ENCODE measurements around the gene BCO1.

GRCh38 chr16:81189100-81189664 is 49.3 kb upstream of the BCO1 start:
- TF ChIP-seq CTCF (IDR thresholded peaks at IDR 0.05) = no peak
- TF ChIP-seq POLR2A (IDR thresholded peaks at IDR 0.05) = no peak

Data from heart left ventricle (tissue), 13 donors.